Pancreas (tissue), 10 donors: Measurements from ENCODE around the gene CPXM2. TPM values are rescaled to one million over a fixed set of nuclear protein-coding genes. Genes with fewer than 3 reads are reported as not detected.

Experiments used
- ATAC-seq, 4 donors: fragments of 200-7000 bp; cut with Tn5 transposase; one replicate each; pipeline versions ENCODE4 v1.8.0 to v1.9.1; 2020; ENCODE audit warnings: mild to moderate bottlenecking in 4 of 4, moderate library complexity in 4 of 4
- DNase-seq, 6 donors: peaks; one replicate each; pipeline ENCODE4 v3.0.0-alpha.2; 2020
- FAIRE-seq: peaks from 2 replicates; lab custom pipeline; 2012; peaks lifted over from hg19 to GRCh38; lab: Jason Lieb, UNC
- H3K27ac ChIP-seq, 4 donors: fragments of 200-600 bp; sonication (generic); 1 replicate in 3 of 4; 2 replicates in 1 of 4; pipeline versions ENCODE4 v1.5.0 to v1.8.0; 2020
- H3K27me3 ChIP-seq, 4 donors: fragments of 200-600 bp; one replicate each; pipeline ENCODE4 v1.8.0; 2021
- H3K36me3 ChIP-seq, 3 donors: fragments of 200-600 bp; sonication (generic) in 1 of 3; one replicate each; pipeline versions ENCODE4 v1.5.0 to v1.8.0; 2020 to 2021
- H3K4me1 ChIP-seq, 3 donors: fragments of 200-600 bp; one replicate each; pipeline ENCODE4 v1.8.0; 2021
- H3K4me3 ChIP-seq, 4 donors: fragments of 200-600 bp; sonication (generic) in 2 of 4; one replicate each; pipeline versions ENCODE4 v1.5.0 to v1.8.0; 2020 to 2021
- H3K9me3 ChIP-seq, 4 donors: fragments of 200-600 bp; one replicate each; pipeline ENCODE4 v1.8.0; 2021
- WGBS, 2 donors: extraction: QIAGEN DNeasy Blood & Tissue Kit; methylation state at CpG; one replicate each; pipeline ENCODE4 v1.1.7; 2013; 5-methylcytosine and 5-hydroxymethylcytosine counted together
- intact Hi-C, 3 donors: fragments of 100-400 bp; cut with DNase I; formaldehyde crosslinking; loops; one replicate each; pipeline versions ENCODE4 v1.11.1 to v1.14.2; 2022
- polyA plus RNA-seq, 2 donors: library from polyadenylated mRNA; stranded (reverse); fragments of 200-250 nt; gene quantifications; one replicate each; pipeline ENCODE4 v1.2.3, GENCODE V29; 2013
- total RNA-seq, 6 donors: library from RNA; stranded (reverse); fragmentation: NEBNext Ultra II Directional in 4 of 6; extraction: Animal tissue kit (Norgen Biotek cat#: 25700) in 4 of 6; gene quantifications; one replicate each; pipeline versions ENCODE4 v1.2.1 to v1.2.4, GENCODE V29; 2021 to 2023
- TF ChIP-seq, protein P1 (sequence below), 4 donors: fragments of 200-600 bp; sonication (generic) in 3 of 4; IDR thresholded peaks; one replicate each; pipeline versions ENCODE4 v1.5.0 to v1.8.0; 2021; ENCODE audit warnings: antibody characterized with exemption in 4 of 4
- donor health status: healthy with polysubstance abuse.
- donor health status: DM: no; HTN: no; CAD: no; lungs with moderate emphysema.
- donor health status: DM: no; HTN: no; CAD: no.
- donor health status: control.
- donor health status: control.
- donor health status: Bipolar disorder and iron deficiency.
- donor health status: DM: yes; HTN: yes; CAD: no.
- donor health status: DM: no; HTN: no; CAD: no.
- donor health status: DM: no; HTN: no; CAD: no.
- donor health status: DM: yes; HTN: yes; CAD: no.

Gene CPXM2
- total and polyA plus RNA-seq, 8 donors: 0.46 to 3.9 (median 1.2) TPM

- Histone ChIP-seq H3K4me1 (no peaks in the 10 kb centered on the region), H3K4me3 (no peak overlapping the region), H3K9me3 (no peaks in the 10 kb centered on the region), H3K27ac (no peak overlapping the region), H3K36me3 (no peaks in the 10 kb centered on the region), H3K27me3 (no peaks in the 10 kb centered on the region)
- FAIRE-seq (no peak), ATAC-seq (no peak), DNase-seq (no peak)
- TF ChIP-seq, protein P1, sequence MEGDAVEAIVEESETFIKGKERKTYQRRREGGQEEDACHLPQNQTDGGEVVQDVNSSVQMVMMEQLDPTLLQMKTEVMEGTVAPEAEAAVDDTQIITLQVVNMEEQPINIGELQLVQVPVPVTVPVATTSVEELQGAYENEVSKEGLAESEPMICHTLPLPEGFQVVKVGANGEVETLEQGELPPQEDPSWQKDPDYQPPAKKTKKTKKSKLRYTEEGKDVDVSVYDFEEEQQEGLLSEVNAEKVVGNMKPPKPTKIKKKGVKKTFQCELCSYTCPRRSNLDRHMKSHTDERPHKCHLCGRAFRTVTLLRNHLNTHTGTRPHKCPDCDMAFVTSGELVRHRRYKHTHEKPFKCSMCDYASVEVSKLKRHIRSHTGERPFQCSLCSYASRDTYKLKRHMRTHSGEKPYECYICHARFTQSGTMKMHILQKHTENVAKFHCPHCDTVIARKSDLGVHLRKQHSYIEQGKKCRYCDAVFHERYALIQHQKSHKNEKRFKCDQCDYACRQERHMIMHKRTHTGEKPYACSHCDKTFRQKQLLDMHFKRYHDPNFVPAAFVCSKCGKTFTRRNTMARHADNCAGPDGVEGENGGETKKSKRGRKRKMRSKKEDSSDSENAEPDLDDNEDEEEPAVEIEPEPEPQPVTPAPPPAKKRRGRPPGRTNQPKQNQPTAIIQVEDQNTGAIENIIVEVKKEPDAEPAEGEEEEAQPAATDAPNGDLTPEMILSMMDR (IDR thresholded peaks at IDR 0.05): no peak
- intact Hi-C loops: no loop called here
- 43 to 49% methylated on average over 6 of the region's 6 CpGs for whole genome bisulfite sequencing, 2 donors
These were observed 55.0 kb downstream of the CPXM2 start for GRCh38 chr10:123836418-123837145.

- H3K9me3 ChIP-seq: no peaks in the 10 kb centered on the region
- TF ChIP-seq, protein P1 (IDR thresholded peaks at IDR 0.05): no peak
- H3K27me3 ChIP-seq: no peaks in the 10 kb centered on the region
- H3K27ac ChIP-seq: no peak overlapping the region
- 33 to 43% methylated on average over 5 of the region's 5 CpGs for WGBS, 2 donors
- H3K4me3 ChIP-seq: no peak overlapping the region
- no peak for ATAC-seq
- no peaks in the 10 kb centered on the region for H3K36me3 ChIP-seq
- FAIRE-seq: no peak
- intact Hi-C loops: no loop called here
- DNase-seq: no peak
- H3K4me1 ChIP-seq: no peaks in the 10 kb centered on the region
These were observed 56.0 kb downstream of the CPXM2 start for GRCh38 chr10:123835575-123835974.

DNA sequence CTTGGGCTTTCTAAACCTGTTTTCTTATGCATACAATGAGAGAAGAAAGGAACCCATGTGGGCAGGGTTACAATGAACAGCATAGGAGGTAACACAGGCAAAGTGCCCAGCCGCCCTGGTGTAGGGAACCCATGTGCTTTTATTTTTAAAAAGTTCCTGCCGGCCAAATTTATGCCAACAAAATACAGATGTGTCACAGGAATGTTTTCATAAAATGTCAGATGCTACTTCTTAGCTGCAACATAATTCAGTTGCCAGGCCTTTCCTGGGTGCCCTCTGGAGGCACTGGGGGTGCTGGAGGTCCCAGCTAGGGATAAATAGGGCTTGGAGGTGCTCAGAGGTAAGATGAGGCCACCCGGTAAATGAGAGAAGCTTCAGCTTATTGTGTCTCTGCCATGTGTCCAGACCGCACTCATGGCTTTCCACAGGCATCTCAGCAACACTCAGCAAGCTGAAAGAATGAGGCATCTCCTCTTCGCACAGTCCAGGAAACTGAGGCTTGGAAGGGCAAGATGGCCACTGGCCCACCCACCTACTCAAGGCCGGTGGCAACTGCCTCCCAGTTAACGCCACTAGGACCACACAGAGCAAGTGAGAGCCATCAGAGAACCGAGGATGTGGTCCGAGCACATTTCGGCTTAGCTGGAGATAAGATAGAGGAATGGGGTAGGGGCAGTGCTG lies 58.3 kb downstream of the CPXM2 start:
- Histone ChIP-seq H3K9me3 (no peaks in the 10 kb centered on the region), H3K36me3 (no peaks in the 10 kb centered on the region), H3K4me3 (no peak overlapping the region), H3K27ac (no peak overlapping the region), H3K27me3 (no peaks in the 10 kb centered on the region), H3K4me1 (no peaks in the 10 kb centered on the region)
- FAIRE-seq (no peak), DNase-seq (no peak), ATAC-seq (no peak)
- 69 to 78% methylated on average over 10 of the region's 10 CpGs for WGBS, 2 donors
- TF ChIP-seq, protein P1 (IDR thresholded peaks at IDR 0.05): no peak
- intact Hi-C loops: no loop called here

- 62 to 69% methylated on average over 3 of the region's 3 CpGs for WGBS, 2 donors
- TF ChIP-seq, protein P1 (IDR thresholded peaks at IDR 0.05): no peak
- no peak for ATAC-seq
- Histone ChIP-seq H3K9me3 (no peaks in the 10 kb centered on the region), H3K27me3 (no peaks in the 10 kb centered on the region), H3K27ac (no peak overlapping the region), H3K4me3 (no peak overlapping the region), H3K4me1 (no peaks in the 10 kb centered on the region), H3K36me3 (no peaks in the 10 kb centered on the region)
- intact Hi-C loops: no loop called here
- DNase-seq: no peak
- no peak for FAIRE-seq
These were observed 60.3 kb downstream of the CPXM2 start for GRCh38 chr10:123831259-123831658.

- no peaks in the 10 kb centered on the region for H3K9me3 ChIP-seq
- DNase-seq (no peak), FAIRE-seq (no peak), ATAC-seq (no peak)
- intact Hi-C loops: no loop called here
- H3K27me3 ChIP-seq: no peaks in the 10 kb centered on the region
- H3K4me1 ChIP-seq: no peaks in the 10 kb centered on the region
- H3K27ac ChIP-seq: no peak overlapping the region
- H3K36me3 ChIP-seq: no peaks in the 10 kb centered on the region
- no peak overlapping the region for H3K4me3 ChIP-seq
- TF ChIP-seq, protein P1 (IDR thresholded peaks at IDR 0.05): no peak
- 49 to 69% methylated on average over 2 of the region's 2 CpGs for WGBS, 2 donors
These were observed 70.5 kb downstream of the CPXM2 start for GRCh38 chr10:123821136-123821535.
